ENCODE data around the gene FADS6.

DNA sequence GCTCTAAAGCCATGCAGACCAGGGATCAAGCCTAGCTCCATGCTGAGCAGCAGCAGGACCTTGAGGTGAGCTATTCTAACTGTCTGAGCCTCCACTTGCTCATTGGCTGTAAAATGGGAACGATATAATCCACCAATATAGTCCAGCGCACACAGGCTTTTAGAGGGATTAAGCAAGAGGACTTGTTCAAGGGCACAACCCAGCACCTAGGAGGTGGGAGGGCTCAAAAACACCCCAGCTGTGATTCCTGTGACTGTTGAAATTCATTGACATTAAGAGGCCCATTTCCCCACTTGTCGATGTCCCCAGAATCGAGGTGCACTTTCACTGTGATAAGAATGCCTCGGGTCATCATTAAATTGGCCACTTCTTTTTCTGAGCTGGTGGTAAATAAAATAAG is 25.5 kb upstream of the FADS6 start:
- TF ChIP-seq CTCF (conservative IDR thresholded peaks at IDR 0.05; ENCODE audit: low read depth in 2 of 2) (no peak), EZH2 (IDR thresholded peaks at IDR 0.05; ENCODE audit: low read depth, unreplicated experiment) (no peak), POLR2AphosphoS5 (IDR thresholded peaks at IDR 0.05; ENCODE audit: low read depth) (no peak), NANOG (IDR thresholded peaks at IDR 0.05; ENCODE audit: borderline replicate concordance) (no peak), CREB1 (CRISPR knock-in tag; IDR thresholded peaks at IDR 0.05; ENCODE audit: low read depth) (no peak), EZH2phosphoT487 (IDR thresholded peaks at IDR 0.05; ENCODE audit: unreplicated experiment) (no peak)

All from GM23338 (cell line).